ENCODE results near the gene TRIM26.
"Not testable (repeated sequence)": the region's sequence is repeated elsewhere in the genome, so short reads cannot be mapped to it uniquely, and the experiment has no call there.

The TRIM26 gene

GRCh38 chr6:30234356-30234755, 21.1 kb upstream of the TRIM26 start:
- no peak for TF ChIP-seq CTCF (IDR thresholded peaks at IDR 0.05; ENCODE audit: insufficient read depth, missing control alignments)
- no peak for FAIRE-seq
- no peak for DNase-seq (ENCODE audit: insufficient read length, low spot score)

DNA sequence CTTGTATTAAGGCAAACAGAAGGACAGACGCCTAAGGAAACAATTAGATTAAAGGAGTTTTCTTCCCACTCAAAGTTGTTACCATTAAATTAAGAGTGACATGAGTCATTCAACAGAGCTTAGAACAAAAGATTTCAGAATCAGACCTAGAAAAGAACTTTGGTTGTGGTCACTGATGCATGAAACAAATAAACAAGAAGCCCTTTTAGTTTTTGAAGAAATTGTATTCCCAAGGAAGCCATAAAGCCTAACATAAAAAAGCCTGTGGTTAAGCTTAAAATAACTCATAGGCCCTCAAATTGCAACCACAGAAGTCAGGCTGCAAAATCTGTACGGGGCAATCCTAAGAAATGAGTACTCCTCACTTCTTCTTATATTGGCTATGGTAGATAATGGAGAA, 17.9 kb upstream of the TRIM26 start:
- FAIRE-seq (no peak), DNase-seq (ENCODE audit: insufficient read length, low spot score) (no peak)
- TF ChIP-seq CTCF (IDR thresholded peaks at IDR 0.05; ENCODE audit: insufficient read depth, missing control alignments): no peak

- TF ChIP-seq CTCF (IDR thresholded peaks at IDR 0.05; ENCODE audit: insufficient read depth, missing control alignments): no peak
- FAIRE-seq (no peak), DNase-seq (ENCODE audit: insufficient read length, low spot score) (no peak)
These were observed 14.7 kb upstream of the TRIM26 start for GRCh38 chr6:30227763-30228487.

- DNase-seq (ENCODE audit: insufficient read length, low spot score) (no peak), FAIRE-seq (no peak)
- TF ChIP-seq CTCF (IDR thresholded peaks at IDR 0.05; ENCODE audit: insufficient read depth, missing control alignments): no peak
These were observed 14.1 kb upstream of the TRIM26 start for GRCh38 chr6:30227242-30227722.

GRCh38 chr6:30223339-30223738, 10.1 kb upstream of the TRIM26 start:
- DNase-seq (ENCODE audit: insufficient read length, low spot score) (no peak), FAIRE-seq (no peak)
- no peak for TF ChIP-seq CTCF (IDR thresholded peaks at IDR 0.05; ENCODE audit: insufficient read depth, missing control alignments)

DNA sequence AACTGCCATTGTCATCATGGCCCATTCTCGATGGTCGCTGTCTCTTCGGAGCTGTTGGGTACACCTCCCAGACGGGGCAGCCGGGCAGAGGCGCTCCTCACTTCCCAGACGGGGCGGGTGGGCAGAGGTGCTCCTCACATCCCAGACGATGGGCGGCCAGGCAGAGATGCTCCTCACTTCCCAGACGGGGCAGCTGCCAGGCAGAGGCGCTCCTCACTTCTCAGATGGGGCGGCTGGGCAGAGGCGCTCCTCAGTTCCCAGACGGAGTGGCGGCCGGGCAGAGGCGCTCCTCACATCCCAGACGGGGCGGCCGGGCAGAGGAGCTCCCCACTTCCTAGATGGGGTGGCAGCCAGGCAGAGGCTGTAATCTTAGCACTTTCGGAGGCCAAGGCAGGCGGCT, 8.8 kb upstream of the TRIM26 start:
- not testable (repeated sequence) for DNase-seq (ENCODE audit: insufficient read length, low spot score); FAIRE-seq

DNA sequence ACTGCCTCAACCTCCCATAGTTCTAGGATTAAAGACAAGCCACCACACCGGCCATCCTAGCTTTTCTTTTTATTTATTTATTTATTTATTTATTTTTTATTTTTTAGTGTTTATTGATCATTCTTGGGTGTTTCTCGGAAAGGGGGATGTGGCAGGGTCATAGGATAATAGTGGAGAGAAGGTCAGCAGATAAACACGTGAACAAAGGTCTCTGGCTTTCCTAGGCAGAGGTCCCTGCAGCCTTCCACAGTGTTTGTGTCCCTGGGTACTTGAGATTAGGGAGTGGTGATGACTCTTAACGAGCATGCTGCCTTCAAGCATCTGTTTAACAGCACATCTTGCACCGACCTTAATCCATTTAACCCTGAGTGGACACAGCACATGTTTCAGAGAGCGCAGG, 8.2 kb upstream of the TRIM26 start:
- FAIRE-seq; DNase-seq (ENCODE audit: insufficient read length, low spot score): not testable (repeated sequence)

DNA sequence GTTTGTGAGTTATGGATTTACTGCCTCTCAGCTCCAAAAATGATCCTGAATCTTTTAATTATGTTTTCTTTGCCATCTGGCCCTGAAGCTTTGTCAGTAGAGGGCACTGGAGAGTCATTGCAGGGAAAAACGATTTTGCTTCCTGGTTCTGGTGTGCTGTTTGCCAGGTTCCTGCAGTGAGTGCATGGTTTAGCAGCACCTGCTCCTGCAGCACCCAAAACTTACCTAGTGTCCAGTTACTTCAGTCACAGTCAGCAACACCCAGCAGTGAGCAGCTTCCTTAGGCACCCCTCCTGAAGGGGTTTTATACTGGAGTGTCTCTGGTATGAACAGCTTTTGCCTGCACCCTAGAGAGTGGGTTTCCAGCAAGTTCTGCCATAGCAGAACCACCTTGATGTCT, 6.0 kb upstream of the TRIM26 start:
- TF ChIP-seq CTCF (IDR thresholded peaks at IDR 0.05; ENCODE audit: insufficient read depth, missing control alignments): peak; percentile 83
- FAIRE-seq (no peak), DNase-seq (ENCODE audit: insufficient read length, low spot score) (peak; percentile 35)
